GM19395 (cell line): ENCODE data around the gene TXNRD2.

ENCODE experiments used
- ATAC-seq: cut with Tn5 transposase; IDR thresholded peaks from one replicate; pipeline ENCODE4 v1.9.1; 2021; ENCODE audit warnings: mild to moderate bottlenecking, moderate library complexity; ENCODE audit not compliant: unreplicated experiment

The TXNRD2 gene

GRCh38 chr22:19878461-19879245 lies 63.0 kb downstream of the TXNRD2 start:
- no peak for ATAC-seq

- no peak for ATAC-seq
Observed at GRCh38 chr22:19877626-19878339, 63.8 kb downstream of the TXNRD2 start.

DNA sequence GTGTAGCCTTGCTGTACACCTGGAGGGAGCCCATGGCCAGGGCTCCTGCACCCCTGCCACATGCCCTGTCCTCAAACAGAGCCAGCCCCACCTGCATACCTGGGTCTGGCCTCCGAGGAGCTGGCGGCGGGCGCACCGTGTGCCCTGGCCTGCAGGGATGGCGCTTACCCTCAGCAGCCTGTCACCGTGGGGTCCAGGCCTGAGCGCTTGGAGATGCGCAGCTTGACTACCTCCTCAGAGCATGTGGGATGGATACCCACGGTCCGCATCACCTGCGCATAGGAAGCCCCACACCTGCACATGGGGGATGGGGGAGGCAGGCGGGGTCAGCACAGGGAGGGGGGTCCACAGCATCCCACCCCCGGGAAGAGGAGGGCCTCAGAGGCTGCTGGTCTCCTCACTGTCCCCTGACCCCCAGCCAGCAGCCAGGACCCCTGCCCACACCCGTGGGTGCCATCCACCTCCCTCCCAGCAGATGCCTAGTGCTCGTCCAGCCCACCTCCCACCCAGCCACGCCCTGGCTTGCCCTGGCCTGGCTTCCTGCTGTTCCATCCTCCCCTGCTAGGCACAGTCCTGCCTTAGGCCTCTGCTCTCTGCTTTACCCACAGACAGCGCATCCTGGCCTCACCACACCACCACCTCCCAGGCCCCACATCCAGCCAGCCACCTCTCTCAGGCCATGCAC lies 64.5 kb downstream of the TXNRD2 start:
- no peak for ATAC-seq

GRCh38 chr22:19876314-19876940 lies 65.2 kb downstream of the TXNRD2 start:
- ATAC-seq = no peak

- ATAC-seq = no peak
Observed at GRCh38 chr22:19875531-19876313, 65.9 kb downstream of the TXNRD2 start.

- no peak for ATAC-seq
Observed at GRCh38 chr22:19875061-19875530, 66.5 kb downstream of the TXNRD2 start.

DNA sequence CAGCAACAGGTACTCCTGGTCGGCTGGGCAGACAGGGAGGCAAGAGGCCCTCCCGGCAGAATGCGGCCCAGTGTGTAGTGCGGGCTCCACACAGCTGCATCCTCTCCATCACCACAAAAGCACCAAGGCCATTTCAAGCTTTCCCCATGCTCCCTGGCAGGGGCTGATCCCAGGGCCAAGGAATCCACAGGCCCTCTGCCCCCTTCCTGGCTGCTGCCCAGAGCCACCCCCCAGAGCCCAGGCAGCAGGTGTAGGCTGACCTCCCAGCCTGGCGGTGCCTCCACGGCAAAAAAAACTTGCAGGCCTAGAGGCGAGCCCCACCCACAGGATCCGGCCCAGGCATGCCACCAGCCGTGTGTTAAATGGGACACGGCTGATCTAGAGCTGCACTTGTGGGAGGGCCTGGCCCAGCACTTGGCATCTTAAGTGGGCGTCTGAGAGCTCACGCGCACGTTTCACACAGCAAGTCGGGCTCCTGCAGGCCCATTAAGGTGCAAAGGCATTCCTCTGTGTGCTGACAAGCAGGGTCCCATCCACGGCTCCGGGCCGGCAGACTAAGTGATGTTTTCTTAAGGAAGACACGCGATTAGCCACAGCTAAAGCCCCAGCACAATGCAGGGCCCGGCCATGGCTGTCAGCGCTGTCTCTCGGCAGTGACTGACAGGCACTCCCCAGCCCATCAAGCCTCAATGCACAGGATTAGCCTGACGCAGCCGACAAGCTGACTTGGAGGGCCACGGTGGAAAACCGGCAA lies 67.1 kb downstream of the TXNRD2 start:
- no peak for ATAC-seq

DNA sequence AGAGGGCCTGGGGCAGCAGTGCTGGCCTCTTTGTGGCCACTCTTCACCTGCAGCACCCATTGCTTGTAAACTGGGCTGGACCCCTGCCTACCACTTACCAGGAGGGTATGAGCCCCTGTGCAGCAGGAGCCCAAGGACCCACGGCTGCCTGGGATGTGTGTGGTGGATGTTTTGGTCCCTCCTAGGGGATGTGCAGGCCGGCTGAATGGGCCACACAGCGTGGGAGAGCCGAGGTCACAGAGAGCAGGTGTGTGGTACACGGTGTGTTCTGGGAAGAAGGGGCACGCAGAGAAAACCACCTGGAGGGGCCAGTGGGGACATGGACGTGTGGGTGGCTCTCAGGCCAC lies 67.7 kb downstream of the TXNRD2 start:
- ATAC-seq = no peak

- ATAC-seq = no peak
Observed at GRCh38 chr22:19873138-19873959, 68.3 kb downstream of the TXNRD2 start.

DNA sequence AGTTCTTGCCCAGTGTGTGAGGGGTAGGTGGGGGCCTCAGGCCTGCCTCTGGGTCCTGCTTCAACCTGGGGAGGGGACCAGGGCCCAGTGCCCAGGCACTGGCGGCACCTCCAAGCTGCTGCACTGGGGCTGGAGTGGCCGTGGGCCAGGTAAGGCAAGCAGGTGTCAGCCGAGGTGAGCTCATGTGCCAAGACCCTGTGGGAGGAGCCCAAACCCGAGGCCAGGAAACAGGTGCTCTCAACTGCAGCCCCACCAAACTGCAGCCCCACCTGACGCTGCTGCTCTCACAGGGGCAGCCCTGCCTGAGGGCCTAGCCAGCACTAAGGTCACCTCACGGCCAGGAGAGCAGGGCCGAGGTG lies 68.9 kb downstream of the TXNRD2 start:
- ATAC-seq = no peak

DNA sequence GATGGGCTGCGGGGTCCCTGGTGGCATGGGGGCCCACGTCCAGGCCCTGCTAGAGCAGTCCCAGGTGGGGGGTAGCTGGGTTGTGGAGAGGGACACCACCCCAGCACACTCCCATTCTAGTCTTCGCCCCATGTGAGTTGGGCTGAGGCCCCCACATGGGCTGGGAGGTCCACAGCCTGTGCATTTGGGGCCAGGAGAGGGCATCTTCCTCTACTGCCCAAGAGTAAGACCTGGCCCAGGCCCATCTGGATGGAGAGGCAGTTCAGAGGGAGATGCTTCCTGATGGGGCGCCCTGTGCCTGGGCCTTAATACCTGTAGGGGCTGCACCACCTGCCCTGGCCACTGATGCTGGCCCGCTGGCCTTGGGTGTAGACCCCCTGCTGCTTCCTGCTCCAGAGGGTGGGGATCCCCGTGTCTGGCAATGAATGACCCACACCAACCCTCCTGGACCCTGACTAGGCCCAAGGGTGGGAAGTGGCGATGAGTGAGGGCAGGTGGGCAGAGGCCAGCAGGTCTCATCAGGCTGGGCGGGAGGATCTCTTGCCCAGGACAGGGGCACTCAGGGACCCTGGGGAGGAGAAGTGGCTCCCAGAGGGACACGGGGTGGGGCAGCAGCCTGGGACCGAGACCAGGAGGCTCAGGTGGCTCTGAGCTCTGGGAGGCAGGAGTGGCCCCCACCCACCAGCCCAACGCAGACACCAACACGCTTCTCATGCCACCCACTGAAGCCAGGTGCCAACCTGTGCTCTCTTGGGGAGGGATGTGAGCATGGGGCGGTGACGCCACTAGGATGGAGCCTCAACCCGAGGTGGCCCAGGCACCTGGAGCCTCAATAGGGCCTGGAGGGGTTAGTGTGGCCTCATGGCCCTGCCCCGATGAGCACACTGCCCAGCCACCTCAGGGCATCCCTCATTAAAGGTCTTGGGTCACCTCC lies 69.5 kb downstream of the TXNRD2 start:
- no peak for ATAC-seq

GRCh38 chr22:19871023-19871844 lies 70.4 kb downstream of the TXNRD2 start:
- no peak for ATAC-seq

- ATAC-seq = no peak
Observed at GRCh38 chr22:19870153-19871022, 71.2 kb downstream of the TXNRD2 start.

GRCh38 chr22:19869497-19870152 lies 72.0 kb downstream of the TXNRD2 start:
- ATAC-seq = no peak

DNA sequence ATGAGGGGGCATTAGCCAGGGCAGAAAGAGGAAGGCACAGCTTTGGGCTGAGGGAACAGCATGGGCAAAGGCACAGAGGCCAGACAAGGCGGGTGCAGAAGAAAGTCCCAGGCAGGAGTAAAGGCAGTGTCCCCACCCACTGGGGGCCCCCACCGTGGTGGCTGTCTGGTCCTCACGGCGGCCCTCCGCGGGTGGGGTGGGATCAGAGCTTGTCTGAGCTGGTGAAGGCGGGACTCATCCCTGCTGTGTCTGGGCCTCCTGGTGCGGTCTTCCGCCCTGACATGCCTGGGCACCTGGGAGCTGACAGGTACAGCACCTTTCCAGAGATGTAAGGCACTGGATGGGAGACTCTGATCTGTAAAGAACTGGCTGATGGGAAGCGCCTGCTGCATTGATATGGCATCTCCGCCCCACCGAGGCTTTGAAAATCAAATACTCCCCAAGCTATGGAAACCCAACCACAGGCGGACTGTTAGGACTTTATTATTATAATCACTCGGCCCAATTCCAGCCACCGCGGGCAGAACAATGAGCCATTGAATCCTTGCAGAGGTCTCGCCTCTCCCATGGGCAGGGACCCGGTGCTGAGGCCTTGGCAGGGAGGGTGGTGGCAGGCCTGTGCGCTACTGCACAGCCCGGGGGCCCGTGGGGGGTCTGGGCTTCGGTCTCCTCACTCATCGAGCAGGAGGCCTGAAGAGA lies 72.7 kb downstream of the TXNRD2 start:
- no peak for ATAC-seq
